Skin of body (tissue), 2 donors: ENCODE measurements around the gene SUPT3H. TPM values are rescaled to one million over a fixed set of nuclear protein-coding genes. Genes with fewer than 3 reads are reported as not detected.
A peak's percentile ranks its signal among the peaks of the same experiment; 100 is the strongest.
"Not testable (repeated sequence)": the region's sequence is repeated elsewhere in the genome, so short reads cannot be mapped to it uniquely, and the experiment has no call there.

Experiments
- DNase-seq: peaks from one replicate; lab custom pipeline; 2025; lab: John Stamatoyannopoulos, UW
- total RNA-seq: library from RNA; depleted of rRNA; stranded (reverse); fragments of >200 nt; gene quantifications from one replicate; pipeline ENCODE4 v1.2.3, GENCODE V29; 2014

SUPT3H gene
- total RNA-seq, 1 donor from 2014 or later: 6.9 TPM

DNA sequence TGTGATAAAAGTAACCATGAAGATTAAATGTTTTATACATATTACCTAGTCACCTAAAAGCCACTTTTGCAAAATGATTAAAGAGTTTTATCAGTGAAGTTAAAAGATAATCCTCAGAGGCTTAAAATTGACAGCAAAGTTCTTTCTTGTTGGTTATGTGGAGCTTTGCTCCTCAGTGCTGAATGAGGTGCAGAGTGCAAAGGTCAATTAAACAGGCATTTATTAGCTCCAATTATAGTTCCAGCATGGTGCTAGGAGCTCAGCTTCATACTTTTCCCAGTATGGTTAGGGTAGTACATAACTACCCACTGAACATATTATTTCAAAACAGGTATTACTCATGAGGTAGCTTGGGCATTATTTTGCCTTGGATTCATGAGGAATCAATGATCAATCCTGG, 463.6 kb downstream of the SUPT3H start:
- DNase-seq: no peak

DNA sequence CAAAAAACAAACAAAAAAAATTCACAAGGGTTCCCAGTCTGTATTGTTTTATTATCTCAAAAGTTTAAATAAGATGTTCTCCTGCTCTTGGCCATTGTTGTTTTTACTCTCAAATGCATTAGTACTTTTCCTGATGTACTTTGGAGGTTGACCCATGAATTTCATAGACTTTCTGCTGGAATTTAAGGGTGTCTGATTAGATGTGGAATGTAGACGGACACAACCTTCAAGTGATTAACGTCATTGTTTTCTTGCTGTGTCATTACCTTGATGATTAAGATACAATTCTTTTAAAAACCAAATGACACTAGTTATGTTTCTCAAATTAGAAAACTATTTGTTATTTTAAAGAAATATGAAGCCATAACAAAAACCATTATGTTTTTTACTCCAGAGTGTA, 471.0 kb downstream of the SUPT3H start:
- DNase-seq: no peak

DNA sequence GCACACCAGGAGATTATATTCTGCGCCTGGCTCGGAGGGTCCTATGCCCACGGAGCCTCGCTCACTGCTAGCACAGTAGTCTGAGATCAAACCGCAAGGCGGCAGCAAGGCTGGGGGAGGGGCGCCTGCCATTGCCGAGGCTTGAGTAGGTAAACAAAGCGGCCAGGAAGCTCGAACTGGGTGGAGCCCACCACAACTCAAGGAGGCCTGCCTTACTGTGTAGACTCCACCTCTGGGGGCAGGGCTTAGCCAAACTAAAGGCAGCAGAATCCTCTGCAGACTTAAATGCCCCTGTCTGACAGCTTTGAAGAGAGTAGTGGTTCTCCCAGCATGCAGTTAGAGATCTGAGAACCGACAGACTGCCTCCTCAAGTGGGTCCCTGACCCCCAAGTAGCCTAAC, 477.4 kb downstream of the SUPT3H start:
- not testable (repeated sequence) for DNase-seq

DNA sequence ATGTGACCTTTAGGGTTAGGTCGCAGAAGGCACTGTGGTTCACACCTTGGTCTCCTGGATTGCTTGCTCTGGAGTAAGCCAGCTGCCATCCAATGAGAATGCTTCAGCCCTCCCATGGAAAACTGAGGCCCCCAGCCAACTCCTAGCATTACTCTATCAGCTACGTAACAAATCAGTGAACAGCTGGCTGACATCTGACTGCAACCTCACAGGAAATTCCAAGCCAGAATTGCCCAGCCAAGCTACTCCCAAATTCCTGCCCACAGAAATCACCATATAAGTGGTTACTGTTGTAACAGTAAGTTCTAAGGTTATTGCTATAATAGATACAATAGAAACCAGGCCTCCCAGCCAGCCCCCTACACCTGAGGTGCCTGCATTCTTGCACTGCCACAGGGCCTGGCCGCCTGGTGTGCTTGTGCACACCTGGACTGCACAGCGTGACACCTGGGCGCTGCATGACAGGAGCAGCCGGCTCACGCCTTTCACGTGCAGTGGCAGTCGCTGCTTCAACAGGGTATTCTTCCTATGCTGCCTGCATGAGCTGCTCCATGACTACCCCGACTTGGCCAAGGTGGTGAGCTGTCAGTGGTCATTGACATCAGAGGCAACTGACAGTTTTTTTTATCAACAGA, 479.3 kb downstream of the SUPT3H start:
- peak; percentile 29 for DNase-seq

- no peak for DNase-seq
Measured at GRCh38 chr6:44897316-44897715, 480.4 kb downstream of the SUPT3H start.

- DNase-seq: no peak
Measured at GRCh38 chr6:44896701-44897100, 481.0 kb downstream of the SUPT3H start.

GRCh38 chr6:44892579-44892978, 485.2 kb downstream of the SUPT3H start:
- peak; percentile 1 for DNase-seq

GRCh38 chr6:44879071-44879470, 498.7 kb downstream of the SUPT3H start:
- DNase-seq: not testable (repeated sequence)

GRCh38 chr6:44876638-44877037, 501.1 kb downstream of the SUPT3H start:
- not testable (repeated sequence) for DNase-seq

DNA sequence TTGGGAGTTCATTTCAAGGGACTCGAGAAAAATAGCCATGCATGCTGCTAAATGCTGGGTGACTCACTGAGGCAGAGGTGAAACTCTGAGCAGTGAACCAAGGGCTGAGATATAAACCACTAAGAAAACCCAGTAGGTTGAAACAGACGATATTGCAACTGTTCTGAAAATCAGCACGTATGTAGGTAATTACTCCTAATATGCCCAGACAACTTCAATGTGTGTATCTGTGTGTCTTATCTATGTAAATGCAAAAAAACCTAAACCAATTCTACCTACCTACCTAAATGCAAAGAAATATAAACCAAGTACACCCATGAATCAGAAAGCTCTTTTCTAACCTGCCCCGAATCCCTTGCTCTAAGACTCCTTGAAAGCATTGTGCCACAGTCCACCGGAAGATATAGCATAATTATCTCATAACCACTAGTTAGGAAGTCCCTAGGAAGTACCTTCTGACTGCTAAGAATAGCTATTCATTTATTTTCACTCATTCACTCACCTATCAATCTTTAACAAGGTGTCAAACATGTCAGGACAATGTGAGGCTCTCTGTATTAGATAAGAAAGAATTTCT, 508.3 kb downstream of the SUPT3H start:
- no peak for DNase-seq

DNA sequence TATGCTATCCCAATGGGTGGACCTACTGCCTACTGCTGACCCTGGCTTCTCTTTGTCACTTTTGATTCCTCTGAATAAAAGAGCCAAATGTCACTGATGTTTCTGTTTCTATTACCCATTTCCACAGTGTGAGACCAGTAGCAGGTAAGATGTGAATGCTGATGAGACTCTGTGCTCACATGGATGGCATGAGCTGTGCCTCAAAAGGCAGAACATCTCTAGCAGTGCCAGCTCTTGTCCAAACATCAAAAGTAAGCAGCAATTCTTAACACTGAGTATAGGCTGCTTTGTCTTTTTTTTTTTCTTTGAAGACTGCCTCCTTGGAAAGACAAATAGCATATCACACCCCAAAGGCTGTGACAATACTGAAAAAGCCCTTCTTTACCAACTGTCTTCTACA, 508.8 kb downstream of the SUPT3H start:
- DNase-seq: no peak

GRCh38 chr6:44868335-44868668, 509.4 kb downstream of the SUPT3H start:
- DNase-seq: no peak

- no peak for DNase-seq
Measured at GRCh38 chr6:44867571-44868334, 510.0 kb downstream of the SUPT3H start.

GRCh38 chr6:44865184-44865583, 512.5 kb downstream of the SUPT3H start:
- DNase-seq: not testable (repeated sequence)

DNA sequence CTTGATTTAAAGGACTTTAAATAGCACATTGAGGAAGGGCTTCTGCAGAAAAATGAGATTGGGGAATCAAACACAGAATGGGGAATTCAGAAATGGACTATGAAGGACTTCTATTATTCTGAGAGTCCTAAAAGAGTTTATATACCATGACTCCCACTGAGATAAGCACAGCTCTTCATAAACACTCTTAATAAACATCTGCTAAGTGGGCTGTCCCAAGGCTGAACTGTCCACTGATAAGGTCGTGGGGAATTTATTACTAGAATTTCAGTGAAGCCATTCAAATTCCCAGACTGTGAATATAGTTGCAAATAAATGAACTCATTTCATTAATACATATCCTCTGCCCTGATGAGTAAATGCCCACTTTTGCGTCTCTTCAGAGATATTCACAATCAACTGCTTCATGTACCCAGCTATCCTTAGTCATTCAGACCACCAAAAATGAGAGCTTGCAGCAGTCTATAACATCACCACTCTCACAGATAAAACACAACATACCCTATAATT, 517.8 kb downstream of the SUPT3H start:
- no peak for DNase-seq

- no peak for DNase-seq
Measured at GRCh38 chr6:44858998-44859397, 518.7 kb downstream of the SUPT3H start.

DNA sequence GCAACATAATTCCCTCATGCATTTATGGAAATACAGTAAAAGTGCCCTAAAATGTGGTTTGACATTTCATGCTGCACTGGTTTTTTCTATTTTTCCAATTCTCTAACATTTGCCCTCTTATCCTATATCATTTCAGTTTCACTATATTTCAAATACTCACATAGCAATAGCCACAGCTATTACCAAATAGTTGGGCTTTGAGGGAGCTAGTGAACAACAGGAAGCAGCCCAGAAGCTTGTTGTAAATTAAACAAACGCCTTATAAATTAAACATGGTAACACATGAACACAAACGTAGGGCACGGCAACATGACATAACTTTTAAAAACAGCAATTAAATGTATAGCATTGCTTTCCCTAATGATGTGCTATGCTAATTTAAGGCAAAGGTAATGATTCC, 521.3 kb downstream of the SUPT3H start:
- DNase-seq: peak; percentile 53

GRCh38 chr6:44855562-44856411, 521.9 kb downstream of the SUPT3H start:
- peak; percentile 53 for DNase-seq

DNA sequence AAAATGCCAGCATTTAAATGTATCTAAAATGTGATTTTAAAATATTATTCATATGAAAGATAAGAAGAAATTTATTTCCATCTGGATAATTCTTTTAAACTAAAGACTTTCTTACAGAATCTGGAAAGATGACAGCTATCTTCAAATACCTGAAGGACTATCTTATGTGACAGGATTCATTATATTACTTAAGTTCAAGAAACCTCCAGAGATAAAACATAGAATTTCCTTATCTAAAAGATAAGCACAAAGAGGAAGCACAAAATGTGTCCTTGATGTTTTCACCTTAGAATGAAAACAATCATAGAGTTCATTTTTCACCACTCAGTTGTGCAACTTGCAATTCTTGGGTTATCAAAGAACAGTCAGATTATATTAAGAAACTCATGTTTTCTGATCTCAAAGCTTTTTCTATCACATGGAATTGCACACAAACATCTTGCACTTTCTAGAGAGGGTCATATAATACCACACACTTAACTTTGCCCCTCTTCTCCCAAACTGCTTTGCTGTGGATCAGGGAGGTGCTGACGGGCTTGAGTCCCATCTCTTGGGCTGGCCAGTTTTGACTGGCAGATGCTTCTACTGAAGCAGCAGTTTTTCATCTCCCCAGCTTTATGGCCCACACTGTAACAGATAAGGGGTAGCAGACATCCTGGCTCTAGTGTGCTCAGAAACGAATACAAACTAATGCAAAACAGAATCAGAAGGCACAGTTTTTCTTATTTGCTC, 522.9 kb downstream of the SUPT3H start:
- DNase-seq: no peak

DNA sequence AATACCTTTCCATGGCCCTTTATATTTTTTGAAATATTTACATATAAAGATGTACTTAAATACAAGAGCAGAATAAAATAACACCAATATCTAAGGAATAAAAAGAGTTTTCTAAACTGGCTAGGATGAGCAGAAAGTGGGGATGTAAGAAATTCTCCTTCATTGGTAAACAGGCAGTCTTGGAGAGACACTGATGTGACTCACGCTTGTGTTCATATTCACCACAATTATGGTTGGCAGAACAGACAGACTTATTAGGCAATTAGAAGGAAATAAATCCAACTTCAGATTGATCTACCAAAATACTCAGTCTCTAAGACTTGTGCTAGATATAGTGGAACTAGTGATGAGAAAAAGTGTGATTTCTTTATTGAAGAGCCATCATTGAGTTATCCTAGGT, 526.6 kb downstream of the SUPT3H start:
- DNase-seq: no peak

- DNase-seq: no peak
Measured at GRCh38 chr6:44850312-44850711, 527.4 kb downstream of the SUPT3H start.
